ENCODE data around the gene CPLX3.

The CPLX3 gene

DNA sequence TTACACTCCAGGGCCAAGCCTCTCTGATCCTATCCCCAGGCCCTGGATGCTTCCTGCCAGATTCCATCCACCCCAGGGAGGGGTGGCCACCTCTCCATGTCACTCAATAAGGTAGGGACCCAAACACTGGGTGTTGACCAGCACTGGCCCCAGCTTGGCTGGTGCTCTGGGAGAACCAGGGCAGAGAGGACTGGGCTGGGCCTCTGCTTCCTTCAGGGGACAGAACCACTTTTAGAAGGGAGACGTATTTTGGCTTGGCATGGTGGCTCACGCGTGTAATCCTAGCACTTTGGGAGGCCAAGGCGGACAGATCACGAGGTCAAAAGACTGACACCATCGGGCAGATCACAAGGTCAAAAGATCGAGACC lies 4.7 kb upstream of the CPLX3 start:
- TF ChIP-seq, protein P1, sequence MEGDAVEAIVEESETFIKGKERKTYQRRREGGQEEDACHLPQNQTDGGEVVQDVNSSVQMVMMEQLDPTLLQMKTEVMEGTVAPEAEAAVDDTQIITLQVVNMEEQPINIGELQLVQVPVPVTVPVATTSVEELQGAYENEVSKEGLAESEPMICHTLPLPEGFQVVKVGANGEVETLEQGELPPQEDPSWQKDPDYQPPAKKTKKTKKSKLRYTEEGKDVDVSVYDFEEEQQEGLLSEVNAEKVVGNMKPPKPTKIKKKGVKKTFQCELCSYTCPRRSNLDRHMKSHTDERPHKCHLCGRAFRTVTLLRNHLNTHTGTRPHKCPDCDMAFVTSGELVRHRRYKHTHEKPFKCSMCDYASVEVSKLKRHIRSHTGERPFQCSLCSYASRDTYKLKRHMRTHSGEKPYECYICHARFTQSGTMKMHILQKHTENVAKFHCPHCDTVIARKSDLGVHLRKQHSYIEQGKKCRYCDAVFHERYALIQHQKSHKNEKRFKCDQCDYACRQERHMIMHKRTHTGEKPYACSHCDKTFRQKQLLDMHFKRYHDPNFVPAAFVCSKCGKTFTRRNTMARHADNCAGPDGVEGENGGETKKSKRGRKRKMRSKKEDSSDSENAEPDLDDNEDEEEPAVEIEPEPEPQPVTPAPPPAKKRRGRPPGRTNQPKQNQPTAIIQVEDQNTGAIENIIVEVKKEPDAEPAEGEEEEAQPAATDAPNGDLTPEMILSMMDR (IDR thresholded peaks at IDR 0.05; ENCODE audit: borderline replicate concordance, extremely low read depth, low read length, poor library complexity, severe bottlenecking) = no peak
- no peak for TF ChIP-seq EZH2 (IDR thresholded peaks at IDR 0.05; ENCODE audit: borderline replicate concordance, low read depth, low read length, severe bottlenecking)
- Histone ChIP-seq H3K4me1 (ENCODE audit: insufficient read depth, low read length) (peaks cover 3% of the 10 kb centered on the region; the same call in 1 of the 2 replicates), H3K4me3 (ENCODE audit: low read depth in 1 of 2, low read length in 2 of 2) (no peak overlapping the region), H2AFZ (ENCODE audit: low read depth, low read length) (no peak overlapping the region), H3K36me3 (ENCODE audit: insufficient read depth, low read length) (no peaks in the 10 kb centered on the region), H3K79me2 (ENCODE audit: insufficient read depth, low read length) (no peaks in the 10 kb centered on the region), H3K27ac (ENCODE audit: low read length) (no peak overlapping the region), H3K4me2 (ENCODE audit: insufficient read depth, low read length) (no peak overlapping the region), H3K9ac (ENCODE audit: low read depth, low read length) (no peak overlapping the region), H4K20me1 (ENCODE audit: insufficient read depth, low read length) (peaks cover 5% of the 10 kb centered on the region), H3K27me3 (ENCODE audit: insufficient read depth, low read length, poor library complexity) (peaks cover 8% of the 10 kb centered on the region), H3K9me3 (ENCODE audit: insufficient read depth, low read length, severe bottlenecking) (no peaks in the 10 kb centered on the region)
- DNase-seq = no peak
- no peak for ATAC-seq (ENCODE audit: insufficient read depth, low read depth)

DNA sequence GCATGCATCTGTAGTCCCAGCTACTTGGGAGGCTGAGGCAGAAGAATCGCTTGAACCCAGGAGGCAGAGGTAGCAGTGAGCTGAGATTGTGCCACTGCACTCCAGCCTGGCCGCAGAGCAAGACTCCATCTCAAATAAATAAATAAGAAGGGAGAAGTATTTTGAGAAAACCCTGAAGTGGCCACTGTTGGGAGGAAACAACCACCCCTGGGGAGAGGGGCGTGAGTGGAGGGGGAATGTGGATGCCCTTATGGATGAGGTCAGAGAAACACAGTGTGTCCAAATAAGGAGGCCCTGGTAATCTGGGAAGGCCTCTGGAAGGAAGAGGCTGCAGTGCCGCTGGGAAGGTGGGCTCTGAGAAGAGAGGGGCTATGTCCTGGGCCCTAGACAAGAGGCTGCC lies 4.2 kb upstream of the CPLX3 start:
- Histone ChIP-seq H3K4me1 (ENCODE audit: insufficient read depth, low read length) (peaks cover 3% of the 10 kb centered on the region; the same call in 1 of the 2 replicates), H3K27ac (ENCODE audit: low read length) (no peak overlapping the region)

DNA sequence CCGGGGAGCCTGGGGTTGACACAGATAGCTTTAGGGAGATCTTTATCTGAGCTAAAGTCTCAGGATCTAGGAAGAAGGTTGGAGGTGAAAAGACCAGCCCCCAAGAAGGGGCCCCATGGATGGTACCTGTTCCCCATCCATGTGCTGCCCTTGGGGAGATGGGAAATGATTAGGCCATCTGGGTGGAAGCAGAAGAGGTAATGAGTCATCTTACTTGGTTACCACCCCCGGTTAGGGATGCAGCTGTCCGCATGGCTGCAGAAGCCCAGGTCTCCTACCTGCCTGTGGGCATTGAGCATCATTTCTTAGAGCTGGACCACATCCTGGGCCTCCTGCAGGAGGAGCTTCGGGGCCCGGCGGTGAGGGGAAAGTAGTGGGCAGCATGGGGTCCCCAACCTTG lies 3.1 kb upstream of the CPLX3 start:
- ATAC-seq (ENCODE audit: insufficient read depth, low read depth) (no peak), DNase-seq (no peak)
- Histone ChIP-seq H3K27me3 (ENCODE audit: insufficient read depth, low read length, poor library complexity) (peaks cover 8% of the 10 kb centered on the region), H2AFZ (ENCODE audit: low read depth, low read length) (no peak overlapping the region), H3K4me1 (ENCODE audit: insufficient read depth, low read length) (peaks cover 3% of the 10 kb centered on the region; the same call in 1 of the 2 replicates), H4K20me1 (ENCODE audit: insufficient read depth, low read length) (peaks cover 10% of the 10 kb centered on the region), H3K36me3 (ENCODE audit: insufficient read depth, low read length) (no peaks in the 10 kb centered on the region), H3K79me2 (ENCODE audit: insufficient read depth, low read length) (no peaks in the 10 kb centered on the region), H3K27ac (ENCODE audit: low read length) (no peak overlapping the region), H3K9ac (ENCODE audit: low read depth, low read length) (no peak overlapping the region), H3K4me2 (ENCODE audit: insufficient read depth, low read length) (no peak overlapping the region), H3K9me3 (ENCODE audit: insufficient read depth, low read length, severe bottlenecking) (no peaks in the 10 kb centered on the region), H3K4me3 (ENCODE audit: low read depth in 1 of 2, low read length in 2 of 2) (no peak overlapping the region)
- TF ChIP-seq, protein P1 (IDR thresholded peaks at IDR 0.05; ENCODE audit: borderline replicate concordance, extremely low read depth, low read length, poor library complexity, severe bottlenecking) = no peak
- TF ChIP-seq EZH2 (IDR thresholded peaks at IDR 0.05; ENCODE audit: borderline replicate concordance, low read depth, low read length, severe bottlenecking) = no peak

More for the DNA sequence above, 4.2 kb upstream of the CPLX3 start:
- H3K27me3 ChIP-seq (ENCODE audit: insufficient read depth, low read length, poor library complexity) = peaks cover 8% of the 10 kb centered on the region
- H3K79me2 ChIP-seq (ENCODE audit: insufficient read depth, low read length) = no peaks in the 10 kb centered on the region
- H3K9ac ChIP-seq (ENCODE audit: low read depth, low read length) = no peak overlapping the region
- no peaks in the 10 kb centered on the region for H3K36me3 ChIP-seq (ENCODE audit: insufficient read depth, low read length)
- DNase-seq = no peak
- peaks cover 5% of the 10 kb centered on the region for H4K20me1 ChIP-seq (ENCODE audit: insufficient read depth, low read length)
- H3K4me3 ChIP-seq (ENCODE audit: low read depth in 1 of 2, low read length in 2 of 2) = no peak overlapping the region
- TF ChIP-seq EZH2 (IDR thresholded peaks at IDR 0.05; ENCODE audit: borderline replicate concordance, low read depth, low read length, severe bottlenecking) = no peak
- TF ChIP-seq, protein P1 (IDR thresholded peaks at IDR 0.05; ENCODE audit: borderline replicate concordance, extremely low read depth, low read length, poor library complexity, severe bottlenecking) = no peak
- H3K4me2 ChIP-seq (ENCODE audit: insufficient read depth, low read length) = no peak overlapping the region
- H2AFZ ChIP-seq (ENCODE audit: low read depth, low read length) = no peak overlapping the region
- no peak for ATAC-seq (ENCODE audit: insufficient read depth, low read depth)
- H3K9me3 ChIP-seq (ENCODE audit: insufficient read depth, low read length, severe bottlenecking) = no peaks in the 10 kb centered on the region

DNA sequence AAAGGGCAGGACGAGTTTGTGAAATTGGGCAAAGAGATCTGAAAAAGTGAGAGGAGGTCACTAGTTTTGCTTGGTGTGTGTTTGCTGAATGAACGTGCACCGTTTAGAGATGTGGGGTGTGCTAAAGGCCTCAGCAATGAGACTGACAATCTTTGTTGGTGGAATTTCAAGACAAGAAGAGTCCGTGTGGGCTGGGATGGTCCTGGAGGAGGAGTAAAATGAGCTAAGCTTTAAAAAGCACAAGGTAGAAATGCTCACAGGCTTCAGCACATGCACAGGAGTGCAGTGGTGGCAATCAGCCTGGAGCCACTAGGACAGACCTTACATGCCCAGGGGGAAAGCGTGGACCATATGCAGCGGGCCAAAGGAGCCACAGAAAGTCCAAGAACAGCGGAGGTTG lies 1.5 kb upstream of the CPLX3 start:
- no peak overlapping the region for H3K9ac ChIP-seq (ENCODE audit: low read depth, low read length)
- no peak overlapping the region for H2AFZ ChIP-seq (ENCODE audit: low read depth, low read length)
- H3K4me2 ChIP-seq (ENCODE audit: insufficient read depth, low read length) = no peak overlapping the region
- DNase-seq (no peak), ATAC-seq (ENCODE audit: insufficient read depth, low read depth) (no peak)
- H3K4me3 ChIP-seq (ENCODE audit: low read depth in 1 of 2, low read length in 2 of 2) = no peak overlapping the region
- H3K27me3 ChIP-seq (ENCODE audit: insufficient read depth, low read length, poor library complexity) = peaks cover 8% of the 10 kb centered on the region
- H3K9me3 ChIP-seq (ENCODE audit: insufficient read depth, low read length, severe bottlenecking) = no peaks in the 10 kb centered on the region
- no peak for TF ChIP-seq EZH2 (IDR thresholded peaks at IDR 0.05; ENCODE audit: borderline replicate concordance, low read depth, low read length, severe bottlenecking)
- TF ChIP-seq, protein P1 (IDR thresholded peaks at IDR 0.05; ENCODE audit: borderline replicate concordance, extremely low read depth, low read length, poor library complexity, severe bottlenecking) = no peak
- H3K4me1 ChIP-seq (ENCODE audit: insufficient read depth, low read length) = peaks cover 3% of the 10 kb centered on the region; the same call in 1 of the 2 replicates
- H4K20me1 ChIP-seq (ENCODE audit: insufficient read depth, low read length) = peaks cover 10% of the 10 kb centered on the region
- H3K36me3 ChIP-seq (ENCODE audit: insufficient read depth, low read length) = no peaks in the 10 kb centered on the region
- H3K79me2 ChIP-seq (ENCODE audit: insufficient read depth, low read length) = no peaks in the 10 kb centered on the region
- no peak overlapping the region for H3K27ac ChIP-seq (ENCODE audit: low read length)

All from DND-41 (cell line).